Ishikawa (cell line): Measurements from ENCODE around the gene RBM44.
A peak's percentile ranks its signal among the peaks of the same experiment; 100 is the strongest.

Experiments
- CEBPB ChIP-seq: IDR thresholded peaks from 2 replicates; pipeline ENCODE4 v1.6.1; 2012
- CREB1 ChIP-seq: IDR thresholded peaks from 2 replicates; pipeline ENCODE4 v1.6.1; 2012; ENCODE audit warnings: low read depth
- EGR1 ChIP-seq: IDR thresholded peaks from 2 replicates; pipeline ENCODE4 v1.6.1; 2012
- EP300 ChIP-seq: IDR thresholded peaks from 2 replicates; pipeline ENCODE4 v1.6.1; 2012; ENCODE audit warnings: borderline replicate concordance
- FOXM1 ChIP-seq: IDR thresholded peaks from 2 replicates; pipeline ENCODE4 v1.6.1; 2012; ENCODE audit warnings: low read depth, borderline replicate concordance
- MAX ChIP-seq: IDR thresholded peaks from 2 replicates; pipeline ENCODE4 v1.6.1; 2012
- NFIC ChIP-seq: IDR thresholded peaks from 2 replicates; pipeline ENCODE4 v1.6.1; 2012
- RAD21 ChIP-seq: IDR thresholded peaks from 2 replicates; pipeline ENCODE4 v1.6.1; 2012; ENCODE audit warnings: low read depth
- REST ChIP-seq: IDR thresholded peaks from 2 replicates; pipeline ENCODE4 v1.6.1; 2012; ENCODE audit warnings: low read depth, mild to moderate bottlenecking
- TAF1 ChIP-seq: IDR thresholded peaks from 2 replicates; pipeline ENCODE4 v1.6.1; 2012; ENCODE audit warnings: low read depth, mild to moderate bottlenecking
- TCF12 ChIP-seq: IDR thresholded peaks from 2 replicates; pipeline ENCODE4 v1.6.1; 2012; ENCODE audit warnings: low read depth
- TEAD4 ChIP-seq: IDR thresholded peaks from 2 replicates; pipeline ENCODE4 v1.6.1; 2012
- USF1 ChIP-seq: IDR thresholded peaks from 2 replicates; pipeline ENCODE4 v1.6.1; 2012
- YY1 ChIP-seq: IDR thresholded peaks from 2 replicates; pipeline ENCODE4 v1.6.1; 2012; ENCODE audit warnings: low read depth
- ZBTB7A ChIP-seq: IDR thresholded peaks from 2 replicates; pipeline ENCODE4 v1.6.1; 2012; ENCODE audit warnings: low read depth

The RBM44 gene

GRCh38 chr2:237772513-237772912 is 26.1 kb upstream of the RBM44 start:
- TF ChIP-seq CEBPB (no peak), ZBTB7A (no peak), MAX (no peak), RAD21 (no peak), TAF1 (no peak), FOXM1 (no peak), REST (no peak), NFIC (no peak), EGR1 (no peak), TCF12 (no peak), YY1 (no peak), EP300 (no peak)

- TF ChIP-seq TCF12 = no peak
- no peak for TF ChIP-seq REST
- TF ChIP-seq EGR1 = no peak
- TF ChIP-seq FOXM1 = no peak
- TF ChIP-seq RAD21 = no peak
- TF ChIP-seq YY1 = no peak
- TF ChIP-seq USF1 = no peak
- TF ChIP-seq CREB1 = no peak
- TF ChIP-seq ZBTB7A = no peak
- no peak for TF ChIP-seq TAF1
- no peak for TF ChIP-seq NFIC
- no peak for TF ChIP-seq TEAD4
- TF ChIP-seq MAX = no peak
- no peak for TF ChIP-seq EP300
- no peak for TF ChIP-seq CEBPB
Measured at GRCh38 chr2:237773826-237774225, 24.8 kb upstream of the RBM44 start.

GRCh38 chr2:237774811-237775553 is 23.6 kb upstream of the RBM44 start:
- TF ChIP-seq EGR1 (no peak), RAD21 (peak; percentile 62)

GRCh38 chr2:237779521-237779920 is 19.1 kb upstream of the RBM44 start:
- TF ChIP-seq TAF1 = no peak
- TF ChIP-seq EGR1 = no peak

GRCh38 chr2:237782181-237782580 is 16.4 kb upstream of the RBM44 start:
- TF ChIP-seq EGR1 (no peak), MAX (no peak), TCF12 (no peak)

GRCh38 chr2:237786936-237787335 is 11.6 kb upstream of the RBM44 start:
- TF ChIP-seq YY1 = no peak
- no peak for TF ChIP-seq RAD21
- TF ChIP-seq ZBTB7A = no peak
- TF ChIP-seq USF1 = no peak
- TF ChIP-seq MAX = no peak
- no peak for TF ChIP-seq REST
- no peak for TF ChIP-seq TCF12
- TF ChIP-seq CREB1 = no peak
- no peak for TF ChIP-seq FOXM1
